Measurements from ENCODE around the gene LILRB3.
"Not testable (repeated sequence)": the region's sequence is repeated elsewhere in the genome, so short reads cannot be mapped to it uniquely, and the experiment has no call there.

The LILRB3 gene

GRCh38 chr19:54209058-54209810 is 13.6 kb downstream of the LILRB3 start:
- no peak overlapping the region for H3K4me3 ChIP-seq (ENCODE audit: low read depth, low read length)
- DNase-seq (ENCODE audit: low read depth): no peak
- TF ChIP-seq CTCF (IDR thresholded peaks at IDR 0.05; ENCODE audit: low read depth, low read length, missing control alignments): no peak

GRCh38 chr19:54208784-54209057 is 14.1 kb downstream of the LILRB3 start:
- H3K4me3 ChIP-seq (ENCODE audit: low read depth, low read length): no peak overlapping the region
- TF ChIP-seq CTCF (IDR thresholded peaks at IDR 0.05; ENCODE audit: low read depth, low read length, missing control alignments): no peak
- no peak for DNase-seq (ENCODE audit: low read depth)

- TF ChIP-seq CTCF (IDR thresholded peaks at IDR 0.05; ENCODE audit: low read depth, low read length, missing control alignments): no peak
Observed at GRCh38 chr19:54207983-54208783, 14.6 kb downstream of the LILRB3 start.

GRCh38 chr19:54207676-54207982 is 15.2 kb downstream of the LILRB3 start:
- H3K4me3 ChIP-seq (ENCODE audit: low read depth, low read length): no peak overlapping the region

More at GRCh38 chr19:54207983-54208783, 14.6 kb downstream of the LILRB3 start:
- peak; percentile 72 for DNase-seq (ENCODE audit: low read depth)
- no peak overlapping the region for H3K4me3 ChIP-seq (ENCODE audit: low read depth, low read length)

GRCh38 chr19:54207193-54207592 is 15.6 kb downstream of the LILRB3 start:
- DNase-seq (ENCODE audit: low read depth); H3K4me3 ChIP-seq (ENCODE audit: low read depth, low read length): not testable (repeated sequence)

More at GRCh38 chr19:54207676-54207982, 15.2 kb downstream of the LILRB3 start:
- no peak for DNase-seq (ENCODE audit: low read depth)
- TF ChIP-seq CTCF (IDR thresholded peaks at IDR 0.05; ENCODE audit: low read depth, low read length, missing control alignments): no peak

GRCh38 chr19:54206831-54207177 is 16.0 kb downstream of the LILRB3 start:
- no peak for TF ChIP-seq CTCF (IDR thresholded peaks at IDR 0.05; ENCODE audit: low read depth, low read length, missing control alignments)
- DNase-seq (ENCODE audit: low read depth): no peak
- no peak overlapping the region for H3K4me3 ChIP-seq (ENCODE audit: low read depth, low read length)

- no peak for DNase-seq (ENCODE audit: low read depth)
- no peak for TF ChIP-seq CTCF (IDR thresholded peaks at IDR 0.05; ENCODE audit: low read depth, low read length, missing control alignments)
- H3K4me3 ChIP-seq (ENCODE audit: low read depth, low read length): no peak overlapping the region
Observed at GRCh38 chr19:54206030-54206830, 16.6 kb downstream of the LILRB3 start.
